Stimulated activated CD4-positive, alpha-beta T cell treated with anti-CD3 and anti-CD28 coated beads, Interleukin-15, amount 100 ng/mL, for 48 hours (primary cell): ENCODE results near the gene PHLDA2.
A peak's percentile ranks its signal among the peaks of the same experiment; 100 is the strongest.

Source experiments
- DNase-seq, 2 donors: peaks; one replicate each; pipeline ENCODE4 v3.0.0-alpha.2; 2020; ENCODE audit warnings: low read depth in 2 of 2

PHLDA2 gene

GRCh38 chr11:2928605-2929530 is at the start of gene PHLDA2:
Gene PHLDA2 (minus strand): TSS chr11:2929420. CDS start chr11:2929364, 56 bp downstream.
- peak; percentile 34 to 49 for DNase-seq

GRCh38 chr11:2977113-2977512 is 47.9 kb upstream of the PHLDA2 start:
- DNase-seq: no peak

- DNase-seq: no peak
Measured at GRCh38 chr11:2976294-2977063, 47.3 kb upstream of the PHLDA2 start.

GRCh38 chr11:2975594-2975993 is 46.4 kb upstream of the PHLDA2 start:
- peak in 1 of 2 donors; percentile 14 for DNase-seq

- DNase-seq: no peak
Measured at GRCh38 chr11:2974272-2974671, 45.1 kb upstream of the PHLDA2 start.

- no peak for DNase-seq
Measured at GRCh38 chr11:2968341-2968900, 39.2 kb upstream of the PHLDA2 start.

GRCh38 chr11:2964782-2965181 is 35.6 kb upstream of the PHLDA2 start:
- no peak for DNase-seq

- DNase-seq: no peak
Measured at GRCh38 chr11:2963761-2964160, 34.5 kb upstream of the PHLDA2 start.

GRCh38 chr11:2963112-2963754 is 34.0 kb upstream of the PHLDA2 start:
- DNase-seq: no peak

- no peak for DNase-seq
Measured at GRCh38 chr11:2961080-2961479, 31.9 kb upstream of the PHLDA2 start.

GRCh38 chr11:2960139-2960538 is 30.9 kb upstream of the PHLDA2 start:
- DNase-seq: no peak

GRCh38 chr11:2958251-2958650 is 29.0 kb upstream of the PHLDA2 start:
- DNase-seq: no peak

GRCh38 chr11:2955906-2956476 is 26.8 kb upstream of the PHLDA2 start:
- DNase-seq: no peak

GRCh38 chr11:2954263-2954662 is 25.0 kb upstream of the PHLDA2 start:
- DNase-seq: no peak

GRCh38 chr11:2952290-2952689 is 23.1 kb upstream of the PHLDA2 start:
- no peak for DNase-seq

GRCh38 chr11:2951231-2952110 is 22.3 kb upstream of the PHLDA2 start:
- DNase-seq: no peak

GRCh38 chr11:2950825-2951224 is 21.6 kb upstream of the PHLDA2 start:
- DNase-seq: no peak

- DNase-seq: no peak
Measured at GRCh38 chr11:2949920-2950319, 20.7 kb upstream of the PHLDA2 start.

GRCh38 chr11:2947744-2948143 is 18.5 kb upstream of the PHLDA2 start:
- no peak for DNase-seq

- DNase-seq: no peak
Measured at GRCh38 chr11:2945757-2946287, 16.6 kb upstream of the PHLDA2 start.
